ENCODE measurements around the gene MED20.
A peak's percentile ranks its signal among the peaks of the same experiment; 100 is the strongest.

MED20 gene

GRCh38 chr6:41892921-41893564 lies 27.9 kb downstream of the MED20 start:
- DNase-seq (ENCODE audit: low read depth, low spot score), result no peak
- CTCF ChIA-PET, result interaction anchor here (1.2 to 3.8 kb wide), 3 partner anchors 28 to 106 kb away, joined by 5 to 17 read pairs (median 5); partner anchors contain the start of genes BYSL, MED20 and TOMM6
- POLR2A ChIA-PET, result no interaction called here
- TF ChIP-seq CTCF (IDR thresholded peaks at IDR 0.05; ENCODE audit: insufficient read depth, low read length, missing control alignments), result no peak
- no peak overlapping the region for H3K4me3 ChIP-seq (ENCODE audit: low read depth, low read length)

- CTCF ChIA-PET, result interaction anchor here (1.3 to 1.8 kb wide), 4 partner anchors 29 to 101 kb away, joined by 4 to 6 read pairs (median 5); partner anchors contain the start of genes BYSL and MED20
- POLR2A ChIA-PET, result no interaction called here
- TF ChIP-seq CTCF (IDR thresholded peaks at IDR 0.05; ENCODE audit: insufficient read depth, low read length, missing control alignments), result no peak
- no peak overlapping the region for H3K4me3 ChIP-seq (ENCODE audit: low read depth, low read length)
- DNase-seq (ENCODE audit: low read depth, low spot score), result no peak
These were observed 33.6 kb downstream of the MED20 start for GRCh38 chr6:41887331-41887751.

- no peak for DNase-seq (ENCODE audit: low read depth, low spot score)
- TF ChIP-seq CTCF (IDR thresholded peaks at IDR 0.05; ENCODE audit: insufficient read depth, low read length, missing control alignments), result no peak
- ChIA-PET POLR2A (no interaction called here), CTCF (interaction anchor here (1.0 to 1.7 kb wide), 2 partner anchors 35 to 36 kb away, joined by 4 to 5 read pairs; partner anchors contain the start of genes BYSL and MED20)
- no peak overlapping the region for H3K4me3 ChIP-seq (ENCODE audit: low read depth, low read length)
These were observed 35.0 kb downstream of the MED20 start for GRCh38 chr6:41885930-41886329.

GRCh38 chr6:41884957-41885356 lies 36.0 kb downstream of the MED20 start:
- H3K4me3 ChIP-seq (ENCODE audit: low read depth, low read length), result no peak overlapping the region
- ChIA-PET CTCF (no interaction called here), POLR2A (no interaction called here)
- TF ChIP-seq CTCF (IDR thresholded peaks at IDR 0.05; ENCODE audit: insufficient read depth, low read length, missing control alignments), result no peak
- no peak for DNase-seq (ENCODE audit: low read depth, low spot score)

- DNase-seq (ENCODE audit: low read depth, low spot score), result no peak
- POLR2A ChIA-PET, result no interaction called here
- TF ChIP-seq CTCF (IDR thresholded peaks at IDR 0.05; ENCODE audit: insufficient read depth, low read length, missing control alignments), result no peak
- no peak overlapping the region for H3K4me3 ChIP-seq (ENCODE audit: low read depth, low read length)
- CTCF ChIA-PET, result interaction anchor here (3.4 kb wide), 1 partner anchor 40 kb away, joined by 17 read pairs; the partner anchor contains the start of genes BYSL and MED20
These were observed 39.4 kb downstream of the MED20 start for GRCh38 chr6:41881506-41881905.

- POLR2A ChIA-PET, result no interaction called here
- no peak overlapping the region for H3K4me3 ChIP-seq (ENCODE audit: low read depth, low read length)
- CTCF ChIA-PET, result interaction anchor here (1.1 to 3.4 kb wide), 3 partner anchors 15 to 48 kb away, joined by 4 to 17 read pairs (median 4); partner anchors contain the start of genes BYSL and MED20
- no peak for TF ChIP-seq CTCF (IDR thresholded peaks at IDR 0.05; ENCODE audit: insufficient read depth, low read length, missing control alignments)
- peak; percentile 53 for DNase-seq (ENCODE audit: low read depth, low spot score)
These were observed 42.0 kb downstream of the MED20 start for GRCh38 chr6:41878961-41879405.

All from AG04449 (cell line).